Vagina (tissue), 2 donors: ENCODE data around the gene SYNPO. TPM values are rescaled to one million over a fixed set of nuclear protein-coding genes. Genes with fewer than 3 reads are reported as not detected.

Experiments used
- DNase-seq, 2 donors: peaks; one replicate each; pipeline ENCODE4 v3.0.0-alpha.2; 2017; ENCODE audit errors: extremely low spot score in 2 of 2
- H3K27ac ChIP-seq: fragments of 200-600 bp; sonication (generic); one replicate; pipeline ENCODE4 v1.5.1; 2019
- H3K27me3 ChIP-seq: fragments of 200-600 bp; sonication (generic); one replicate; pipeline ENCODE4 v1.5.1; 2019
- H3K36me3 ChIP-seq, 2 donors: fragments of 200-600 bp; sonication (generic); one replicate each; pipeline ENCODE4 v1.5.1; 2017 to 2019
- H3K4me1 ChIP-seq: fragments of 200-600 bp; sonication (generic); one replicate; pipeline ENCODE4 v1.5.1; 2019
- H3K4me3 ChIP-seq, 2 donors: fragments of 200-600 bp; sonication (generic); 1 replicate in 1 of 2; 2 replicates in 1 of 2; pipeline ENCODE4 v1.5.1; 2016 to 2019
- H3K9me3 ChIP-seq: fragments of 200-600 bp; sonication (generic); one replicate; pipeline ENCODE4 v1.5.1; 2019
- CTCF ChIP-seq, 3 experiments: fragments of 450-650 bp in 2 of 3; fragments of 200-600 bp in 1 of 3; sonication (generic) in 1 of 3; IDR thresholded peaks; one replicate each; pipeline ENCODE4 v1.5.1; 2017 to 2019; ENCODE audit warnings: antibody characterized with exemption in 3 of 3, mild to moderate bottlenecking in 2 of 3, moderate library complexity in 2 of 3
- POLR2A ChIP-seq, 2 donors: fragments of 450-650 bp; IDR thresholded peaks; one replicate each; pipeline ENCODE4 v1.6.1; 2017; ENCODE audit warnings: antibody characterized with exemption in 2 of 2, mild to moderate bottlenecking in 2 of 2, moderate library complexity in 2 of 2
- POLR2AphosphoS5 ChIP-seq, 2 donors: sonication (generic); formaldehyde crosslinking; IDR thresholded peaks; one replicate each; pipeline ENCODE4 v1.9.0; 2017; ENCODE audit warnings: antibody characterized with exemption in 2 of 2, mild to moderate bottlenecking in 2 of 2, low read depth in 1 of 2; ENCODE audit not compliant: insufficient read depth in 1 of 2
- intact Hi-C: fragments of 100-400 bp; cut with DNase I; formaldehyde crosslinking; loops from one replicate; pipeline ENCODE4 v1.15.1; 2023
- total RNA-seq: library from RNA; depleted of rRNA; stranded (reverse); fragments of >200 nt; gene quantifications from one replicate; pipeline ENCODE4 v1.2.3, GENCODE V29; 2016

The SYNPO gene
- total RNA-seq, 1 donor from 2014 or later, result 16.7 TPM

- intact Hi-C loops, result no loop called here
- Histone ChIP-seq H3K9me3 (no peaks in the 10 kb centered on the region), H3K4me3 (no peak overlapping the region), H3K27me3 (no peaks in the 10 kb centered on the region), H3K27ac (peak overlapping the region; percentile 82), H3K36me3 (no peaks in the 10 kb centered on the region), H3K4me1 (peaks cover 68% of the 10 kb centered on the region)
- no peak for TF ChIP-seq POLR2A (IDR thresholded peaks at IDR 0.05)
- TF ChIP-seq CTCF (IDR thresholded peaks at IDR 0.05), result no peak
- TF ChIP-seq POLR2AphosphoS5 (IDR thresholded peaks at IDR 0.05; ENCODE audit: insufficient read depth in 1 of 2, low read depth in 1 of 2), result no peak
- no peak for DNase-seq
Measured at GRCh38 chr5:150627731-150628545, 12.5 kb upstream of the SYNPO start.

GRCh38 chr5:150628936-150629485 is 11.4 kb upstream of the SYNPO start:
- Histone ChIP-seq H3K36me3 (no peaks in the 10 kb centered on the region), H3K9me3 (no peaks in the 10 kb centered on the region), H3K27ac (no peak overlapping the region), H3K4me3 (no peak overlapping the region), H3K27me3 (no peaks in the 10 kb centered on the region), H3K4me1 (peaks cover 64% of the 10 kb centered on the region)
- DNase-seq, result no peak
- intact Hi-C loops, result no loop called here
- TF ChIP-seq POLR2A (IDR thresholded peaks at IDR 0.05), result no peak
- no peak for TF ChIP-seq CTCF (IDR thresholded peaks at IDR 0.05)
- no peak for TF ChIP-seq POLR2AphosphoS5 (IDR thresholded peaks at IDR 0.05; ENCODE audit: insufficient read depth in 1 of 2, low read depth in 1 of 2)

- H3K27me3 ChIP-seq, result no peaks in the 10 kb centered on the region
- H3K9me3 ChIP-seq, result no peaks in the 10 kb centered on the region
- peaks cover 58% of the 10 kb centered on the region for H3K4me1 ChIP-seq
- no peak overlapping the region for H3K27ac ChIP-seq
- no peak for DNase-seq
- H3K36me3 ChIP-seq, result no peaks in the 10 kb centered on the region
- H3K4me3 ChIP-seq, result no peak overlapping the region
- intact Hi-C loops, result no loop called here
- TF ChIP-seq POLR2AphosphoS5 (IDR thresholded peaks at IDR 0.05; ENCODE audit: insufficient read depth in 1 of 2, low read depth in 1 of 2), result no peak
- no peak for TF ChIP-seq POLR2A (IDR thresholded peaks at IDR 0.05)
- no peak for TF ChIP-seq CTCF (IDR thresholded peaks at IDR 0.05)
Measured at GRCh38 chr5:150630016-150630415, 10.4 kb upstream of the SYNPO start.

GRCh38 chr5:150630461-150631325 is 9.8 kb upstream of the SYNPO start:
- Histone ChIP-seq H3K27ac (peak overlapping the region; percentile 17), H3K36me3 (no peaks in the 10 kb centered on the region), H3K4me1 (peaks cover 58% of the 10 kb centered on the region), H3K27me3 (no peaks in the 10 kb centered on the region), H3K4me3 (no peak overlapping the region), H3K9me3 (no peaks in the 10 kb centered on the region)
- no peak for DNase-seq
- intact Hi-C loops, result no loop called here
- TF ChIP-seq POLR2A (IDR thresholded peaks at IDR 0.05), result no peak

- no peaks in the 10 kb centered on the region for H3K27me3 ChIP-seq
- H3K9me3 ChIP-seq, result no peaks in the 10 kb centered on the region
- H3K4me3 ChIP-seq, result no peak overlapping the region
- no peaks in the 10 kb centered on the region for H3K36me3 ChIP-seq
- DNase-seq, result no peak
- H3K4me1 ChIP-seq, result peaks cover 58% of the 10 kb centered on the region
- H3K27ac ChIP-seq, result no peak overlapping the region
- no peak for TF ChIP-seq CTCF (IDR thresholded peaks at IDR 0.05)
- no peak for TF ChIP-seq POLR2AphosphoS5 (IDR thresholded peaks at IDR 0.05; ENCODE audit: insufficient read depth in 1 of 2, low read depth in 1 of 2)
- no peak for TF ChIP-seq POLR2A (IDR thresholded peaks at IDR 0.05)
- intact Hi-C loops, result no loop called here
Measured at GRCh38 chr5:150631326-150631701, 9.1 kb upstream of the SYNPO start.
